H1 (cell line): Measurements from ENCODE around the gene BICD1. TPM values are rescaled to one million over a fixed set of nuclear protein-coding genes. Genes with fewer than 3 reads are reported as not detected.

ENCODE experiments used
- CTCF ChIA-PET: fragments of 300-600 bp; sonication (Branson Sonifier 250); formaldehyde crosslinking; loops from one replicate; lab custom pipeline; 2021; ENCODE audit not compliant: partially characterized antibody; lab: Charles Lee
- POLR2A ChIA-PET: fragments of 300-600 bp; sonication (Branson Sonifier 250); formaldehyde crosslinking; loops from one replicate; lab custom pipeline; 2021; ENCODE audit warnings: inconsistent platforms; ENCODE audit not compliant: partially characterized antibody; lab: Charles Lee
- DNase-seq, 2 experiments: peaks; one replicate each; pipeline versions ENCODE4 v3.0.0 to v3.0.0-alpha.2; 2010 to 2022; ENCODE audit warnings: low spot score in 2 of 2, low read depth in 1 of 2, mixed read lengths in 1 of 2
- FAIRE-seq: peaks from 2 replicates; lab custom pipeline; 2011; peaks lifted over from hg19 to GRCh38; lab: Jason Lieb, UNC
- H2AFZ ChIP-seq: 2 replicates; pipeline ENCODE4 v1.8.1; 2012; ENCODE audit warnings: low read length, inconsistent platforms
- H2AK5ac ChIP-seq: 2 replicates; pipeline ENCODE4 v1.6.1; 2013; ENCODE audit warnings: low read depth, low read length
- H2BK120ac ChIP-seq: replicated peaks from 2 replicates; pipeline ENCODE3; 2013; ENCODE audit warnings: low read depth, low read length, inconsistent platforms
- H2BK12ac ChIP-seq: 2 replicates; pipeline ENCODE4 v1.6.1; 2013; ENCODE audit warnings: low read depth, low read length
- H2BK15ac ChIP-seq: 2 replicates; pipeline ENCODE4 v1.6.1; 2013; ENCODE audit warnings: low read length
- H2BK20ac ChIP-seq: 2 replicates; pipeline ENCODE4 v1.6.1; 2013; ENCODE audit warnings: low read length
- H2BK5ac ChIP-seq: 2 replicates; pipeline ENCODE4 v1.6.1; 2013; ENCODE audit warnings: low read depth, low read length
- H3K14ac ChIP-seq: 2 replicates; pipeline ENCODE4 v1.6.1; 2013; ENCODE audit warnings: inconsistent platforms; ENCODE audit not compliant: insufficient read length
- H3K18ac ChIP-seq: 2 replicates; pipeline ENCODE4 v1.6.1; 2013; ENCODE audit warnings: low read length; ENCODE audit errors: extremely low read depth
- H3K23ac ChIP-seq: 2 replicates; pipeline ENCODE4 v1.6.1; 2013; ENCODE audit warnings: inconsistent platforms; ENCODE audit not compliant: insufficient read length
- H3K23me2 ChIP-seq: 2 replicates; pipeline ENCODE4 v1.6.1; 2013; ENCODE audit warnings: low read depth, low read length
- H3K27ac ChIP-seq: 2 replicates; pipeline ENCODE4 v1.6.1; 2011; ENCODE audit warnings: low read depth, low read length, inconsistent platforms
- H3K27me3 ChIP-seq, 4 experiments: replicated peaks in 1 of 4; 1 replicate in 1 of 4; 2 replicates in 3 of 4; pipeline versions ENCODE4 v1.6.1 to v1.8.1; 2011 to 2013; ENCODE audit warnings: low read length in 3 of 4, mild to moderate bottlenecking in 3 of 4, inconsistent platforms in 2 of 4, mixed read lengths in 2 of 4, moderate library complexity in 1 of 4; ENCODE audit not compliant: control insufficient read depth in 3 of 4, insufficient read depth in 3 of 4; ENCODE audit errors: extremely low read depth in 1 of 4
- H3K36me3 ChIP-seq, 4 experiments: 2 replicates each; pipeline versions ENCODE4 v1.6.1 to v1.8.1; 2011 to 2013; ENCODE audit warnings: mild to moderate bottlenecking in 4 of 4, low read length in 3 of 4, moderate library complexity in 2 of 4, control low read depth in 1 of 4, inconsistent platforms in 1 of 4; ENCODE audit not compliant: insufficient read depth in 4 of 4, control insufficient read depth in 2 of 4
- H3K4ac ChIP-seq: replicated peaks from 2 replicates; pipeline ENCODE3; 2013; ENCODE audit warnings: low read length, low read depth, mixed read lengths, inconsistent platforms; ENCODE audit not compliant: insufficient read length
- H3K4me1 ChIP-seq, 4 experiments: replicated peaks in 1 of 4; 1 replicate in 1 of 4; 2 replicates in 3 of 4; pipeline versions ENCODE4 v1.6.1 to v1.8.1; 2011 to 2013; ENCODE audit warnings: low read length in 3 of 4, inconsistent platforms in 2 of 4, mixed read lengths in 1 of 4; ENCODE audit not compliant: insufficient read depth in 4 of 4, control insufficient read depth in 3 of 4
- H3K4me2 ChIP-seq, 2 experiments: 2 replicates each; pipeline versions ENCODE4 v1.6.1 to v1.8.1; 2011 to 2013; ENCODE audit warnings: low read depth in 2 of 2, low read length in 2 of 2, control low read depth in 1 of 2, inconsistent platforms in 1 of 2, mild to moderate bottlenecking in 1 of 2; ENCODE audit not compliant: insufficient read depth in 1 of 2
- H3K4me3 ChIP-seq, 4 experiments: fragments of 200-600, 300-600 bp in 1 of 4; sonication (generic), shearing (Covaris generic), sonication (Bioruptor Twin) in 1 of 4; 2 replicates each; pipeline versions ENCODE4 v1.5.1 to v1.8.1; 2011 to 2016; ENCODE audit warnings: low read length in 4 of 4, low read depth in 3 of 4, control low read depth in 2 of 4, inconsistent platforms in 2 of 4, mild to moderate bottlenecking in 2 of 4, mixed read lengths in 1 of 4, moderate library complexity in 1 of 4; ENCODE audit not compliant: insufficient read depth in 2 of 4; ENCODE audit errors: extremely low read depth in 1 of 4
- H3K56ac ChIP-seq: replicated peaks from 2 replicates; pipeline ENCODE3; 2013; ENCODE audit warnings: low read depth, mild to moderate bottlenecking, mixed read lengths, low read length, inconsistent platforms; ENCODE audit not compliant: insufficient read length
- H3K79me1 ChIP-seq: 2 replicates; pipeline ENCODE4 v1.6.1; 2013; ENCODE audit warnings: low read depth, low read length, control low read depth
- H3K79me2 ChIP-seq, 2 experiments: 2 replicates each; pipeline versions ENCODE4 v1.6.1 to v1.8.1; 2012 to 2013; ENCODE audit warnings: low read length in 2 of 2, mild to moderate bottlenecking in 2 of 2, inconsistent platforms in 1 of 2; ENCODE audit not compliant: insufficient read depth in 2 of 2, control insufficient read depth in 1 of 2
- H3K9ac ChIP-seq, 4 experiments: replicated peaks in 1 of 4; 1 replicate in 1 of 4; 2 replicates in 3 of 4; pipeline versions ENCODE4 v1.6.1 to v1.8.1; 2011 to 2013; ENCODE audit warnings: low read depth in 3 of 4, low read length in 3 of 4, control low read depth in 2 of 4, mild to moderate bottlenecking in 2 of 4, moderate library complexity in 2 of 4, inconsistent platforms in 1 of 4; ENCODE audit errors: extremely low read depth in 1 of 4
- H3K9me3 ChIP-seq, 2 experiments: 2 replicates each; pipeline versions ENCODE4 v1.6.1 to v1.8.1; 2012 to 2013; ENCODE audit warnings: mild to moderate bottlenecking in 2 of 2, moderate library complexity in 2 of 2, control low read depth in 1 of 2, inconsistent platforms in 1 of 2, low read depth in 1 of 2, low read length in 1 of 2, mixed read lengths in 1 of 2; ENCODE audit not compliant: insufficient read depth in 2 of 2
- H4K20me1 ChIP-seq, 2 experiments: replicated peaks in 1 of 2; 2 replicates each; pipeline versions ENCODE3 to v1.8.1; 2011 to 2013; ENCODE audit warnings: inconsistent platforms in 2 of 2, low read length in 2 of 2, mild to moderate bottlenecking in 1 of 2; ENCODE audit not compliant: insufficient read depth in 2 of 2, control insufficient read depth in 1 of 2
- H4K5ac ChIP-seq: 2 replicates; pipeline ENCODE4 v1.6.1; 2013; ENCODE audit warnings: low read length, low read depth, mixed read lengths, inconsistent platforms; ENCODE audit not compliant: insufficient read length
- H4K8ac ChIP-seq: 2 replicates; pipeline ENCODE4 v1.8.0; 2013; ENCODE audit warnings: mild to moderate bottlenecking, moderate library complexity, low read length, inconsistent platforms; ENCODE audit not compliant: insufficient read depth; ENCODE audit errors: extremely low read depth
- H4K91ac ChIP-seq: replicated peaks from 2 replicates; pipeline ENCODE3; 2013; ENCODE audit warnings: low read length, mixed read lengths, inconsistent platforms; ENCODE audit not compliant: insufficient read length
- ASH2L ChIP-seq: fragments of 200-600, 300-600 bp; sonication (generic); IDR thresholded peaks from one replicate; pipeline ENCODE4 v1.7.1; 2017; ENCODE audit warnings: low read length
- HDAC2 ChIP-seq, 2 experiments: fragments of 300-600 bp in 1 of 2; sonication (generic) in 1 of 2; IDR thresholded peaks; 2 replicates each; pipeline ENCODE4 v1.6.1; 2011 to 2012; ENCODE audit warnings: low read depth in 2 of 2, low read length in 2 of 2, mild to moderate bottlenecking in 2 of 2, moderate library complexity in 2 of 2, borderline replicate concordance in 1 of 2, inconsistent platforms in 1 of 2
- MAX ChIP-seq: IDR thresholded peaks from 2 replicates; pipeline ENCODE4 v1.6.1; 2012; ENCODE audit warnings: inconsistent platforms
- NRF1 ChIP-seq: IDR thresholded peaks from 2 replicates; pipeline ENCODE4 v1.6.1; 2011; ENCODE audit warnings: mild to moderate bottlenecking, low read depth, low read length, improper control_type of control experiment
- PHF8 ChIP-seq: fragments of 200-600 bp; sonication (generic); conservative IDR thresholded peaks from 2 replicates; pipeline ENCODE4 v1.7.1; 2012; ENCODE audit warnings: low read depth, mild to moderate bottlenecking, inconsistent platforms, low read length, moderate library complexity
- SIRT6 ChIP-seq: IDR thresholded peaks from one replicate; pipeline ENCODE4 v1.7.1; 2012; ENCODE audit warnings: low read length, inconsistent platforms
- SIX5 ChIP-seq: IDR thresholded peaks from 2 replicates; pipeline ENCODE4 v1.6.1; 2011; ENCODE audit warnings: mild to moderate bottlenecking, low read depth, low read length
- SUZ12 ChIP-seq: fragments of 200-600 bp; sonication (generic); IDR thresholded peaks from 2 replicates; pipeline ENCODE4 v1.6.1; 2012; ENCODE audit warnings: mild to moderate bottlenecking, inconsistent platforms, low read length, moderate library complexity, mixed read lengths
- USF2 ChIP-seq: IDR thresholded peaks from 2 replicates; pipeline ENCODE4 v1.6.1; 2011; ENCODE audit warnings: low read length, improper control_type of control experiment
- WGBS, 2 experiments: shearing (Covaris generic) in 1 of 2; methylation state at CpG; one replicate each; pipeline versions ENCODE4 v1.1.6 to v1.1.7; 2013 to 2015; ENCODE audit warnings: low lambda C conversion rate in 2 of 2, mixed read lengths in 2 of 2, inconsistent platforms in 1 of 2, low coverage in 1 of 2, missing lambda C conversion rate in 1 of 2; ENCODE audit not compliant: insufficient replicate concordance in 2 of 2, insufficient coverage in 1 of 2, insufficient read length in 1 of 2; ENCODE audit errors: extremely low coverage in 1 of 2, missing lambda C conversion rate in 1 of 2; 5-methylcytosine and 5-hydroxymethylcytosine counted together
- polyA plus RNA-seq, 7 experiments: library from polyadenylated mRNA; depleted of rRNA in 3 of 7; stranded (reverse) in 5 of 7; unstranded in 2 of 7; fragments of >200 nt in 5 of 7; fragments of 200-250 nt in 2 of 7; gene quantifications; 1 replicate in 5 of 7; 2 replicates in 1 of 7; 4 replicates in 1 of 7; pipeline versions ENCODE4 v1.2.1 to v1.2.3, GENCODE V29; 2011 to 2013; ENCODE audit warnings: missing spikeins in 2 of 7, mixed read lengths in 2 of 7
- total RNA-seq: library from RNA; stranded (reverse); fragmentation: NEBNext Ultra II Directional; extraction: Animal tissue kit (Norgen Biotek cat#: 25700); gene quantifications from 2 replicates; pipeline ENCODE4 v1.2.1, GENCODE V29; 2021
- TF ChIP-seq, protein P1 (sequence below): IDR thresholded peaks from 2 replicates; pipeline ENCODE4 v1.6.1; 2011; ENCODE audit warnings: low read depth, mild to moderate bottlenecking, low read length; ENCODE audit not compliant: insufficient read depth

BICD1 gene
- total and polyA plus RNA-seq, 2 of the 8 experiments (the other 6 are each of a cell fraction or from before 2014, with no cell fraction given), result 34.1 to 58.4 TPM

DNA sequence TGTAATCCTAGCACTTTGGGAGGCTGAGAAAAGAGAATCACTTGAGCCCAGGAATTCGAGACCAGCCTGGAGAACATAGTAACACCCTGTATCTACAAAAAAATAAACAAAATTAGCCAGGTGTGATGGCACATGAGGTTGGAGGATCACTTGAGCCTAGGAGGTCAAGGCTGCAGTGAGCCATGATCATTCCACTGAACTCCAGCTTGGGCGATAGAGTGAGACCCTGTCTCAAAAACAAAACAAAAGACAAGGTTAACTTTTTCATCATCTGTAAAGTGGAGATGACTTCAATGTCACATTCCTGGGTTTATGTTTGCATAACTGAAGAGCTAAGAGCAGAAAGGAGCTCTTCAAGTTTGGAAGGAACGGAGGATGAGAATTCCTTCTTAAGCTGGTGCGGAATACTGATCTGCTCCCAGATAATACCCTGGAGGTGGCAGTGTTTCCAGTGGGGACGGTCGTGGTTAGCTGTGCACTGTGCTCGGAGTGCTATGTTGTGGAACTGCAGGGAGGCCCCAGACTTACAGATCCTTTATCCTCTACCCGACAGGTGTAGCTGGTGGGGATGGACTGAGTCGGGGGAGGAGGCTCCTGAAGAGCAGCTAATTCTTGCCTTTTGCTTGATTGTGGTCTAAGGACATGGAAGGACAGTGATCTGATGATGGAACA, 22.5 kb upstream of the BICD1 start:
- Histone ChIP-seq H2BK120ac (no peak overlapping the region), H4K20me1 (no peaks in the 10 kb centered on the region), H3K56ac (no peak overlapping the region), H3K4me3 (no peak overlapping the region), H3K27ac (no peak overlapping the region), H3K23me2 (no peaks in the 10 kb centered on the region), H4K8ac (no peak overlapping the region), H2BK15ac (no peak overlapping the region), H2BK20ac (no peak overlapping the region), H3K4me1 (no peaks in the 10 kb centered on the region; a peak in 1 of 7 replicates), H3K23ac (no peak overlapping the region), H3K36me3 (no peaks in the 10 kb centered on the region), H3K4ac (no peak overlapping the region), H2AK5ac (no peak overlapping the region), H3K9me3 (no peaks in the 10 kb centered on the region), H3K9ac (no peak overlapping the region), H3K18ac (no peak overlapping the region), H4K5ac (no peak overlapping the region), H2BK5ac (no peak overlapping the region), H2AFZ (no peak overlapping the region), H2BK12ac (no peak overlapping the region), H3K4me2 (no peak overlapping the region), H3K27me3 (no peaks in the 10 kb centered on the region), H3K79me1 (no peaks in the 10 kb centered on the region), H4K91ac (no peak overlapping the region), H3K79me2 (no peaks in the 10 kb centered on the region), H3K14ac (no peak overlapping the region)
- 69% methylated on average over 9 of the region's 9 CpGs; no CpG with 5 or more reads in 1 of the 2 experiments for WGBS, 2 experiments
- DNase-seq (no peak), FAIRE-seq (no peak)
- POLR2A ChIA-PET, result interaction anchor here (0.5 to 2.7 kb wide), 3 partner anchors 9 to 120 kb away, joined by 3 to 8 read pairs (median 3); partner anchors contain the start of gene BICD1
- CTCF ChIA-PET, result interaction anchor here (0.6 to 1.8 kb wide), 11 partner anchors 9 to 228 kb away, joined by 3 to 8 read pairs (median 4); no protein-coding TSS in a partner anchor
- no peak for TF ChIP-seq MAX
- no peak for TF ChIP-seq USF2
- no peak for TF ChIP-seq SIX5
- TF ChIP-seq ASH2L, result no peak
- no peak for TF ChIP-seq HDAC2 (IDR thresholded peaks at IDR 0.05; ENCODE audit: borderline replicate concordance in 1 of 2, low read depth in 2 of 2, low read length in 2 of 2)
- no peak for TF ChIP-seq PHF8
- no peak for TF ChIP-seq SIRT6
- TF ChIP-seq, protein P1, sequence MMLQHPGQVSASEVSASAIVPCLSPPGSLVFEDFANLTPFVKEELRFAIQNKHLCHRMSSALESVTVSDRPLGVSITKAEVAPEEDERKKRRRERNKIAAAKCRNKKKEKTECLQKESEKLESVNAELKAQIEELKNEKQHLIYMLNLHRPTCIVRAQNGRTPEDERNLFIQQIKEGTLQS, result no peak
- no peak for TF ChIP-seq NRF1
- TF ChIP-seq SUZ12, result no peak
